ENCODE results near the gene SLC13A5.
"Not testable (repeated sequence)": the region's sequence is repeated elsewhere in the genome, so short reads cannot be mapped to it uniquely, and the experiment has no call there.

The SLC13A5 gene

DNA sequence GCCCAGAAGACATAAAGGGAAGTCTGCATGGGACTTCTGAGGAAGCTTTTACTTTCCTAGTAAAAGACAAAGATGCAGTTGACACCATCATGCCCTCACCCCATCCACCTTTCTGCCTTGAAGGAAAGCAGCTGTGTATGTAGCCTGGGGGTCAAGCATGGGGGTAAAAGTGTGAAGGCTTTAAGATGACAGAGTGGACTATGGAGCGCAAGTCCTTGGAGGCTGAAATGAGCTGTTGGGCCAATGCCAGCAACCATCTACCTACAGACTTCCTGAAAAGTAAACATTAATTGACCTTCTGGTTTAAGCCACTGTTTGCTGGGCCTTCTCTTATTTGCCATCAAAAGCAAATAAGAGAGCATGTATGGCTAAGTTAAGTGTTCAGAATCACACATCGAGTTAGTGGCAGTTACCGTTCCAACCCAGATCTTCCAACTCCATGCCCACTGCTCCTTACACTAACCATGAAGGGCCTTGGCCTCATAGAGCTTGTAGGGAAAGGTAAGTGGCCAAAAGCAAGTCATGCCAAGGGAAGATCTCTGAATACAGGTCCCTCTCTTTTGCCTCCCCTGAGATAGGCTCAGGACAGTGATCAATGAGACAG is 30.0 kb downstream of the SLC13A5 start:
- no peak for DNase-seq

DNA sequence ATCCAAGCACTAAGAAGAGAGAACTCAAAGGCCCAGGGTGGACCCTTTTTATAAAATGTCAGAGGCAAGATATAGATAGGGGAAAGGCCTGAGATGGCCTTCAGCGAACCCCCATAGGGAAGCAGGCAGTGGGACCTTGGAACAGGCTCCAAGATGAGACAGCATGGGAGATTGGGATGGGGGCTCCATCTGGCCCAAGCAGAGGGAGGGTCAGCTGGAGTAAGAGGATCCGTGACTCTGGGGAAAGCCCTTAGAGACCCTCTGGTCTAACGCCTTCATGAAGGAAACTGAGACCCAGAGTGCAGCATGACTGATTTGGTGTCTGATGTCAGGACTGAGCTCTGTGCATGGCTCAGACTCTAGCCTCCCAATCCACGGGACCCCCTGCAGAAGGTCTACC is 30.8 kb downstream of the SLC13A5 start:
- no peak for DNase-seq

DNA sequence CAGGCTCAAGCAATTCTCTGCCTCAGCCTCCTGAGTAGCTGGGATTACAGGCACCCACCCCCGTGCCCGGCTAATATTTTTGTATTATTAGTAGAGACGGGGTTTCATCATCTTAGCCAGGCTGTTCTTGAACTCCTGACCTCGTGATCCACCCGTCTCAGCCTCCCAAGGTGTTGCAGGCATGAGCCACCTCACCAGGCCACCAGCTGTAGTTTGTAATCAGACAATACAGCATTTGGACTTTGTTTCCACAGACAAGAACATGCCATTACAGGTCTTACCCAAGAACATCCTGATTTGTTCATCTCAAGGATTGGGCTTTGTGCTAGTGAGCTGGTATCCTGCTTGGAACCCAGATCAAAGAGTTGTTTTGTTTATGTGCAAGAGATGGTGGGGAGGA is 31.5 kb downstream of the SLC13A5 start:
- DNase-seq: no peak

DNA sequence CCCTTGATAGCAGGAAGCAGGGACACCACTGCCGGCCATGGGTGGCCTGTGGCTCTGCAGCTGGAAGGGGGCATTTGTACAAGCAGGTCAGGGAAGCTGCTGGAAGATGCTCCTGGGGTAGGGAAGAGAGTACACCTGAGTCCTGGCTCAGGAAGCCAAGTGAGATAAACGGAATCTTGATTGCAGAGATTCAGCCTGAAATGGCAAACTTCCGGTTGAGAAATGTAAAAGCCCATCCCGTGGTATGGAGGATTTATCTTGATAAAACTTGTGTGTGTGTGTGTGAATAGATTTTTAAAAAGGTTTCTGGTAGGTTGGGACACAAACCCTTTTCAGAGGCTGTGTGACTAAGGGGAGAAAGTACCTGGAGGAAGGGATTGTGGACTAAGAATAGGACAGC is 32.0 kb downstream of the SLC13A5 start:
- DNase-seq: no peak

DNA sequence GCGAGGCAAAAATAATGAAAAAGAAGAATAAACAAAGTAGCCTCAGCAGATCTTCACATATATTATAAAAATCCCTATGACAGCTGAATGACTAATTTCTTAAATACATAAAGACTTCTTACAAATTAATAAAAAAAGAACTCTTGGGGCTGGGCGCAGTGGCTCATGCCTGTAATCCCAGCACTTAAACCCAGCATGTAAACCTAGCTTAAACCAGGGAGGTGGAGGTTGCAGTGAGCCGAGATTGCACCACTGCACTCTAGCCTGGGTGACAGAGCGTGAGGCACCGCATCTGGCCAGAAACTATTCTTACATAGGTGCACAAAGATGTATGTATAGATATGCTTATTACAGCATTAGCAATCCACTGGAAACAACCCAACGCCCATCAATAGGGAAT is 33.9 kb downstream of the SLC13A5 start:
- DNase-seq: no peak

DNA sequence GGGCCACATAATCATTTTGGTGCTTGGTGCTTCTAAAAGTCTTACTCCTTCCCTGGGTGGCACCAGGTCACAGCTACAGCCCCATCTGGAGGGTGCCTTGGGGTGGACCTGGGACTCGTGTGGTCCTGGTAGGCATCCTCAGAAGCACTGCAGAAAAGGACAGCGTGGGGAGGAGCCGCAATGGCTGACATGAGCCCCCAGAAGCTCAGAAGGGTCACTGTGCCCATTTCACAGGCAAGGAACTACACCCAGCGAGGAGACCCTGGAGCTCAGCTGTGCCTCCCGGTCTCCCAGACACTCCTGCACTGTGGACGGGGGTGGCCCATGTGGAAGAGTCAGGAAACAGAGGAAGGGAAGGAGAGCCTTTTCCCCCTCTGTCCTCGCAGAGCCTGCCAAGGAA is 35.2 kb downstream of the SLC13A5 start:
- no peak for DNase-seq

DNA sequence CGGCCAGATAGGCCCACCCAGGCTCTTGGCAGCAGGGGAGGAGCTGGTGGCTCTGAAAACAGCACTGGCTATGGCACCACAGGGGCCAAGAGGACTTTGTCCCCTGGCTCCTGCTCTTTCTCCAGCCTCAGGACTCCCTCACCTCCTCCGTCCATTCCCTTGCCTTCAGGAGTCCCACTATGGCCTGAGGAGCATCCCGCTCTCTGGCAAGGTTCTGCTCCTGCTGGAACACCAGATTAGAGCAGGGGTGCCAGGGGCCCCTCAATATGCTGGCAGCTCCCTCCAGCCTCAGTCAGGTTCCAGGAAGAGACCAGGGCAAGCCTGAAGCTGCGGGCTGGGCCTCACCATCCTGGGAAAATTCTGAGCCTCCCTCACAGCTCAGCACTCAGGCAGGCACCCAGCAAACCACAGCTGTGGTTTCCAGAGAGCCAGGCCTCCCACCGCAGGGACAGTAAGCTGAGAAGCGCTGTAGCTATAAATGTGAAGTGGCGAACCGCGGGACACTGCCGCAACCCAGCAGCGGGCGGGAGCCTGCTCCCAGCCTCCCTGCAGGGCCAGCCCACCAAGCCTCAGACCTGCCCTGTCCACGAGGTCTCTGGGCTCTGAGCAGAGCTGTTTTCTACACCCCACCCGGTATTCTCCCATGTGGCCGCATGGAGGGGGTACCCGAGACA is 35.9 kb downstream of the SLC13A5 start:
- no peak for DNase-seq

DNA sequence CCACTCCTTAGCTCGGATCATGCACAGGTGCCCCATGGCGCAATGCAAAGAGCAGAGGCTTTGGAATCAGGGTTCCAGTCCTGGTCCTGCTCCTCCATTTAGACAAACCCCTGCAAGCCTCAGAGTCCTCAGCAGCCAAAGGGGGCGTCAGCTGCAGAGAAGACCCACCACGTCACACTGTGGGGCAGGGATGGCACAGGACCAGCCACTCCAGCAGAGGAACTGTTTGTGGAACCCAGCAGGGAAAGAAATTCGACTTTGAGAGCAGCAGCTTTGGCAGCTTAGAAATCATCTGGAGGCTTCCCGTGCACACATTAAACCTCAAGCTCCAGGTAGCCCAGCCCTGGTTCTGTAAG is 36.4 kb downstream of the SLC13A5 start:
- no peak for DNase-seq

DNA sequence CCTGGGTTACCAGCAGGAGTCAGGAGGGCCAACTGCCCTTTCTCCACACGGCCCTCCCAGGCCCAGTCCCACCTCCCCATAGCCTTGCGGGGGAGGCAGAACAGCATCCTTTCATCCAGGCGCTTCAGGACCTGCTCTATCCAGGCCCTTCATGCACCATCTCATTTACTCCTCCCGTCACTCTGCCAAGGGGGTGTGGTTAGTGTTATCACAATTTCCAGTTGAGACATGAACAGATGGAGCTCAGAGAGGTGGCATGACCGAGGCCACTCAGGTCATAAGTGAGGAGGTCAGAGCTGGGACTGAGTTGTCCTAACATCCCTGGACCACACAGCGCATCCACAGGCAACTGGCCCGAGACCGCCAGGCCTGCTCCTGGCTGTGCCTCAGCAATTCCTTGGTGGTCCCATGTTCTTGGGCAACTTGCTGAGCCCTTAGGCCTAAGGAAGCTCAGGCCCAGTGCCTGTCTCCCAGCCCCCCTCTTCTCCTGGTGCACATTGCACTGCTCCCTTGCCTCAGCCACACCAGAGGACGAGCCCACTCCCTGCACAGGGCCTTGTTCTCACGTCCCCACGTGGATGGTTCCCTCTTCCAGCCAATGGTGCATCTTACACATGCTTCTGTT is 37.9 kb downstream of the SLC13A5 start:
- no peak for DNase-seq

DNA sequence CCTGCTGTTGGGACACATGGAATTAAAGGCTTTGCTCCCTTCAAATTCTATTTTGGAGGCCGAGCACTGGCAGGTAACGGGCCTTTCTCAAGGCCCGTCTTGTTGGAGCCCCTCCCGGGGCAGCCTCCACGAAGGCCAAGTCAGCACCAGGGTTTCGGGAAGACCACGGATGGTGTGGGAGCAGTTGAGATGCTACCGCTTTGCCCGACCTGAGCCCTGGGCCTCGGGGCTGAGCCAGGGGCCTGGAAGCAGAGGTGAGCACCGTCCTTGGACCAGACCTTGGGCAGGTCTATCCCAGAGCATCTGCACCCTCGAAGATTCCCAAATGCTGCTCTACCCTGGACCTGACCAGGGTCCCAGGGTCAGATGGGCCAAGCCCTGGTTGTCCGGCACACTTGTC is 38.6 kb downstream of the SLC13A5 start:
- no peak for DNase-seq

DNA sequence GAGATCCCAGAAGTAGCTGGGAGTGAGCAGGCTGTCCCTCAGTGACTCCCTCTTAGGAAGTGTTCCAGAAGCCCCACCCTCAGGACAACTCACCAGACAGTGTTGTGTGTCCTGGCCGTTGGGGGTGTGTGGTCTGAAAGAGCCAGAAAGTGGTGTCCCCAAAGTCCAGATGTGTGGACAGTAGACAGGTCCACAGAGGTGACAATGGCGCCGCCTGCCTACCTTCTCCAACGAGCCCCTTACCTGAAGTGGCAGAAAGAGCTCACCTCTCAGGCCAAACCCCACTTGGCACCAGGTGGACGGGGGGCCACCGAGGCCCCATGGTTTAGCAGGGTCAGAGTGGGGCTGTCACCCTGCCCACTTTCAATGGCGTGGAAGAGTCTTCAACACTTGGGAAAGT is 41.7 kb downstream of the SLC13A5 start:
- no peak for DNase-seq

DNA sequence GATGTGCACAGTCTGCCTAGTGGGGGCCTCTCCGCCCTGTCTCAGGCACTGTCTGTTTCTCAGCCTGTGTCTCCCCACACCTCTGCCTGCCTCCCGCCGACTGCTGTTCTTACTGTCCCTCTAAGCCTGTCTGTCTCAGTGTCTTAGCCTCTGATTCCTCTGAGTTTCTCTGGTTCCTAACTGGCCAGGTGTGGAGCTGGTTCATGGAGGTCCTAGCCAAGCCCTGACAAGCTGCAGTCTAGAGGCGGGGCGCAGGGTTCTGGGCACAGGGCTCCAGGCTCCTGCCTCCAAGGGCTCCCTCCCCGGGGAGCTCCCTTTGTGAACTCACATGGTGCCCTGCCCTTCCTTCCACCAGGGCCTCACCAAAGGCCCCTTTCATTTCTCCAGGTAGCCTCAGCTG is 42.2 kb downstream of the SLC13A5 start:
- DNase-seq: no peak

DNA sequence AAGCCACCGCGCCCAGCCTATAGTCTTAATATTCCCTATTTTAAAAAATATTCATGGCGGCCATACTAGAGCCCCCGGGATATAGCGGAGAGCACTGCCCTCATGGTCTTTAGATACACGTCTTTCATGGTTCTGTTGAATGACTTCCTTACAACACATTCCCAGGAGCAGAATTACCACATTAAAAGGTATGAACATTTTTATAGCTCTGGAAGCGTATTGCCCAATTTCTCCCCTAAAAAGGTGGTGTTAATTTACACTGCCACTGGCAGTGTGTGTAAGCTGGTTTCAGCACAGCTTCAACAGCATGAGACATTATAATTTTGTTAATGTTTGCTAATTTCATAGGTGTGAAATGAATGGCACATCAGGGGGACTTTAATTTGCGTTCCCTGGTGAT is 42.6 kb downstream of the SLC13A5 start:
- no peak for DNase-seq

DNA sequence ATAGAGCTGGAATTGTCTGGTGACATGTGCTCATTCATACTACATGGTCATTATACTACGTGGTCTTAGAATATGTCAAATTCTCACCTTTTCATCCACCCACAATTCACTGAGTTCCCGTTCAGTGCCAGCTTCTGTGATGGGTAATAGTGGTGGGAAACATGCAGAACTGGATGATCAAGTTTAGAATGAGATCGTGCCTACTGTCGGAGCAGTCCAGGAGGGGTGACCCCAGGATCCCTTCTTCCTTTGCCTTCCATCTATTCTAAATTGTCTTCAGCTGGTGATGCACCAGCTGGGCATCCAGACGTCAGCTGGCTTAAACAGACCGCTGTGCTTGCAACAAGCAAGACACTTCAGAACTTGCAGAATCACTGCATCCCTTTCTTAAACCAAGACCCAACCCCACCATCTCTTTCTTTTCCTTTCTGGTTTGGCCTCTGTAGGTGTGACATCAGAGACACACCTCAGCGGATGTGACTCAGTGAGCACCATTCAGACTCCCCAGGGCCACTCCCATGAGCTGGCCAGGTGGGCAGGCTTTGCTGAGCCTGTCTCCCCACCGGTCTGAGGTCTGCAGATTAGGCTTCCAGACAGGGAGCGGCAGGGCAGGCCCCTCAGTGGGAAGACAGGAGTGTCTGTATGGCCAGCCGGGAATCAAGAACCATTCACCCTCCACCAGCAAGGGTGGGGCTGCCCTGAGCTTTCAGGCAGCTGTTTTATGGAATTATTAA is 43.5 kb downstream of the SLC13A5 start:
- no peak for DNase-seq

DNA sequence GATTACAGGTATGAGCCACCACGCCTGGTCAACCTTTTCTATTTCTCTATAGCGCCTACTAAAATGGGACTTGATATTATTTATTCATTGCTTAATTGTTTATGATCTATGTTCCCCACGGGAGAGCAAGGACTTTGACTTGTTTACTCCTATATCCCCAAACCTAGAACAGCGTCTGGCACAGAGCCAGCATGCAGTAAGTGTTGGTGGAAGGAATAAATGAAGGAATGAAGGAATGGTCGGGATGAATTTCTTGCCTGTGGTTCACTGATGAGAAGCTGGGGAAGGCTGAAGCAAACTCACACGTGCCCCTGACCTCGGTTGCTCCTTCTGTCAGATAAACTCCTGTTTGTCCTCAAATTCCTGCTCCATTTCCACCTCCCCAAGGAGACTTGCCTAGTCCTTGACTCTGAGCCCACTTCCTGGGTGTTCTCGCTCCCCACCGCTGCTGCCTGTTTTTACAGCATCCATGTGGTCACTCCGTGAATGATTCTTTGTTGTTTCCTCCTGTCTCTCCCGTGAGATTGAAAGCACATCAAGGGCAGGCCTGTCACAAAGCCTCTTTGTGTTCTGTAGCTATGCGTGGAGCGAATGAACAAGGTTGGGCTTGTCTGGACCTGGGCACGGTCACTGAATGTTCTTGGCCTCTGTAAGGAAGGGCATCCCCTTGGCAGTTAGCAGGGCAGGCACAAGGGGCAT is 44.3 kb downstream of the SLC13A5 start:
- no peak for DNase-seq

DNA sequence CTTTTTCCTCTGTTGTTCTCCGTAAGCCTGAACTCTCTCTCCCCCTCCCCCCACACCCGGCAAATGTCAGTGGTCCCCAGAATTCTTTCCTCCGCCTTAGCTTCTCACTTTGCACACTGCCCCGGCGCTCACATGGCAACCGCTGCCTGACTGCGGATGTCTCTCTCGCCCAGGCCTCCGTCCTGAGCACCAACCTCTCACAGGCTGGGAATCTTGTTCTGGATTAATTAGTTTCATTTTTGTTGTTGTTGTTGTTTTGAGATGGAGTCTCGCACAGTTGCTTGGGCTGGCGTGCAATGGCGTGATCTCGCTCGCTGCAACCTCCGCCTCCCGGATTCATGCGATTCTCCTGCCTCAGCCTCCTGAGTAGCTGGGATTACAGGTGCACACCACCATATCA is 45.0 kb downstream of the SLC13A5 start:
- no peak for DNase-seq

DNA sequence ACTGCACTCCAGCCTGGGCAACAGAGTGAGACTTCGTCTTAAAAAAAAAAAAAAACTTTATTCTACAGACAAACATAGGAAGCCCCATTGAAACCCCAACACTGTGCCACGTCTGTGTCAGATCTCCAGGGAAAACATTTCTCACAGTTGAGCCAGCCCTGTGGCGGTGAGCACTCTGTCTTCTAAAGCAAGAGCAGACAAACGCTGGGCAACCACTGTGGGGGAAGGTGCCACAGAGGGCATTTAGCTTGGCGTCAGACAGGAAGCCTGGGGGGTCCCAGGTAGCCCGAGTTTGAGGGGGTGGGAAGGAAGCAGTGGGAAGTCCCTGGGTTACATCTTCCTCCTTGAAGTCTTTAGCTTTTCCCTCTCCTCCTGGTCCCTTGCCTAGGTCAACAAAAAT is 45.7 kb downstream of the SLC13A5 start:
- no peak for DNase-seq

DNA sequence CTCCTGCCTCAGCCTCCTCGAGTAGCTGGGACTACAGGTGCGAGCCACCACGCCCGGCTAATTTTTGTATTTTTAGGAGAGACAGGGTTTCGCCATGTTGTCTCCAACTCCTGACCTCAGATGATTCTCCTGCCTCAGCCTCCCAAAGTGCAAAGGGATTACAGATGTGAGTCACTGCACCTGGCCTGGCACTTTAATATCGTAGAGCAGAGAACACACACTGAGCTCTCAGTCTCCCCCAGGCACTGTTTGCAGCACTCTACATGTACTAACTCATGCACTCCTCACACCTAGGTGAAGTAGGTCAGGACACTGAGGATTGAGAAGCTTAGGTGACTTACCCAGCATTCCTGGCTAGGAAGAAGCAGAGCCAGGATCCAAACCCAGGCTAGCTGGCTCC is 46.6 kb downstream of the SLC13A5 start:
- no peak for DNase-seq

DNA sequence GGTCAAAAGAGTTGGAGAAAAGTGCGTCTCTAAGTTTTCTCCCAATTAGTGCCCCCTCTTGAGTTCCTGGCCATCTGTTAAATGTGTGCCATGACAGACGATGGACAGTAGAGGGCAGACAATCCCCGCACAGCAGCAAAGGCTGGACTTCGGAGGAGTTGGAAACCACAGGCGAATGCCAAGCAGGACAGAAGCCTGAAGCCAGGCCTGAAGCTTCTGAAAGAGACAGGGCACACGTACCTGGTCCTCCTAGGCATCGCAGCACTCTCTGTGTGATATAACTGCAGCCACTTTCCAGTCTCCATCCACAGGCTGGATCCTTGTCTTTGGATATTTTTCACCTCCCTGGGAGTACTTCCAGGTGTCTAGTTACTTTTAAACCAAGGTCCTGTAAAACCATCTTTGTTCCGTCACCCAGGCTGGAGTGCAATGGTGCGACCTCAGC is 47.1 kb downstream of the SLC13A5 start:
- DNase-seq: peak; percentile 24

DNA sequence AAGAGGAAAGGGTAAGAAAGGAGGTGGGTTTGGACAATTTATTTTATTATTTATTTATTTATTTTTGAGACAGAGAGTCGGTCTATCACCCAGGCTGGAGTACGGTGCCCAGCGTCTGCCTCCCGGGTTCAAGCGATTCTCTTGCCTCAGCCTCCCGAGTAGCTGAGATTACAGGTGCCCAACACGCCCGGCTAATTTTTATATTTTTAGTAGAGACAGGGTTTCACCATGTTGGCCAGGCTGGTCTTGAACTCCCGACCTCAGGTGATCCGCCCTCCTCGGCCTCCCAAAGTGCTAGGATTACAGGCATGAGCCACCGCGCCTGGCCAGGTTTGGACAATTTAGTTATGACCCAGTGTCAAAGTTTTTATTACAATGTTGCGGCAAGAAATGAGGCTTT is 50.0 kb downstream of the SLC13A5 start:
- not testable (repeated sequence) for DNase-seq

DNA sequence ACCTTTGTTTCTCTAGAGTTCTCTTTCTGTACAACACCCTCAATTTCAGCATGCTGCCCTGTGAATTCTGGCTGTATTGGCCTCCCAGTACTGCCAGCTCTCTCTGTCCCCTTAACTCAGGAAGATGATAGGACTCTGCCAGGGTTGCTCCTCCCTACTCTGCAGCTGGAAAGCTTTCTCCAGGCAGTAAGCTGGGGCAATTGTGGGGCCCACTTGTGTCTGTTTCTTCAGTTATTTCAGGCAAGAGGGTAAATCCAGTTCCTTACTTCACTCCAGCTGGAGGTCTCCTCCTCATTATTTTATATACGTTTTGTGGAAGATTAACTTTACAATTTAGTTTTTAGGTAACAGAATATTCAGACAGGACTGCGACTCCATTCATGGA is 51.7 kb downstream of the SLC13A5 start:
- DNase-seq: no peak

DNA sequence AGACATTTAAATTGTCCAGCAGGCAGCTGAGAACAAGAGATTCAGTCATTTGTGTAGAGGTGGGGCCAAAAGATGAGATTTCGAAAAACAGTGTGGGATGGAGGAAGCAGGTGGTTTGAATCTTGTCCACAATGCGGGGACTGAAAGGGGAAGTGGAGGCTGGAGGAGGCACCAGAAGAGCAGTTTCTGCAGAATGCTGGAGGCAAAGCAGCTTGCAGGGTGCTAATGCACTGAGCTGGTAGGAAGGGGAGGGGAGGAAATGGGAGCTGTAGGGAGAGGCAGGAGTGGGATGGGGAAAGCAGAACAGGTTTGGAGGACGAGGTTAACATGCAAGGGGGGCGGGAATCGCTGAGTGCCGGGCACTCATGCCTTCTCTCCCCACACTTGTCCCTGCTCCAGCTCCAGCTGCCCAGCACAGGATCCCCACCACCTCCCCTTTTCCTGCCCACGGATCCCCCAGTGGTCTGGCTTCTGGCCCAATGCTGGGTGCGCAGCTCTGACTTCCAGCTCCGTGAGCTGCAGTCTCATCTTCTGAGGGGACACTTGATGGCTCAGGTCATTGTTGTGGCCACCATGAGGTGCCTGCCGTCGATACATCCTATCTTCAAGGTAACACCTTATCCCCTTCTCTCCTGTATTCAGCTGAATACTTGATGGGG is 52.2 kb downstream of the SLC13A5 start:
- no peak for DNase-seq

DNA sequence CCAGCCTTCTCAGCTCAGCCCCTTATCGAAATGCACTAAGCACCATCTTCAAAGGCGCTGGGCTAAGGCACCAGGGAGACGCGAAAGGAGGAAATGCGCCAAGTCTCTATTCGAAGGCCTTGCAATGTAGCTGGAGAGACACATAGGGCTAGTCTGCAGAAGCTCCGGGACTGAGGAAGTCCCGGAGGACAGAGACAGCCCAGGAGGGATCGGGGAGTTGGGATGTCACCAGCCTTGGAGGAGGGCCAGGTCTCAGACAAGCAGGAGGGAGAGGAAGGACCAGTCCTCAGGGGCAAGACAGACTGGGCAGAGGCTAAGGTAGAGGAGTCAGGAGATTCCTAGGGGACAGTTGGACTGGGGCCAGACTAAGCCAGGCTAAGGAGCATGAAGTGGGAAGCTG is 53.1 kb downstream of the SLC13A5 start:
- no peak for DNase-seq

Data from NCI-H446 treated with DMSO at 0.1 percent for 48 hours (cell line).